ENCODE measurements around the gene NOXO1.
"Not testable (repeated sequence)": the region's sequence is repeated elsewhere in the genome, so short reads cannot be mapped to it uniquely, and the experiment has no call there.

NOXO1 gene

GRCh38 chr16:1940273-1941161 is 40.8 kb downstream of the NOXO1 start:
- peak; percentile 20 for DNase-seq

- DNase-seq, result not testable (repeated sequence)
Measured at GRCh38 chr16:1939833-1940232, 41.4 kb downstream of the NOXO1 start.

DNA sequence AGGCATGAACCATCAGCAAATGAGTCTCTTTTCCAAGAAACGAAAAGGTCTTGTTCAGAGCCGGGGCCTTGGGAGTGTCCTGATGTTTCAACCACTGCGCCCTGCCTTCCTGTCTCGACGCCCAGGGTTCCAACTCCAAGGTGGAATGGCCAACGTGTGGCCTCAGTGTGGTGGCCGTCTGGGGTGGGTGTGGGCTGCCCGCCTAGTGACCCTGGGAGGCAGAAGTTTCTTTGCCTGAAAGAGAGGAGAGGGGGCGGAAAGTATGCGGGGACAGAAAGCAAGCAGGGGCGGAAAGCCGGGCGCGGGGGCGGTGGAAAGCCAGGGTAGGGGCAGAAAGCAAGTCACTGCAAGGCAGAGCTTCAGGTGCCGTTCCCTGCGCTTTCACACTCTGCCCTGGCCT is 42.4 kb downstream of the NOXO1 start:
- peak; percentile 14 for DNase-seq

GRCh38 chr16:1938316-1938715 is 43.0 kb downstream of the NOXO1 start:
- peak; percentile 57 for DNase-seq

DNA sequence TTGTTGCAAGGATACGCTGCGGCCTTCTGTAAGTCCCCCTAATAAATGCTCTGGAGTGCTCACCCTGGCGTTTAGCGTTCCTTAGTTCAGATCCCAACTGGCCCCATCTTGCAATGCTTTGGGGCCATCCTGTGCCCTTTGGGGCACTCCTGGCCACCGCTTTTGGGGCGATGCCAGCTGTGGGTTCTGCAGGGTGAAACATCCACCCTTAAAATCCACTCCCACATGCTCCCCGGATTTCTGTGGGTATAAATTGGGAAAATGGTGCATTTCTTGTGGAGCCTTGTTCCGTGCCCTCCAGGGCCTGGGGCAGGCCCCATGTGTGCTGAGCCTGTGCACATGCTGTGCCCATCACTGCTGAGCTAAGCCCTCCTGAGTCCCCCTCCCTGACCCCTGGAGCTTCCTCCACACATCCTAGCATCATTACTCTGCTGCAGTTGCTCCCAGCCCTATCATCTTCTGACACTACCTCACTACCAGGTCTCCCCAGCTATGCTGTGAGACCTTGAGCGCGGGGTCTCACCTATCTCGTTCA is 44.3 kb downstream of the NOXO1 start:
- no peak for DNase-seq

DNA sequence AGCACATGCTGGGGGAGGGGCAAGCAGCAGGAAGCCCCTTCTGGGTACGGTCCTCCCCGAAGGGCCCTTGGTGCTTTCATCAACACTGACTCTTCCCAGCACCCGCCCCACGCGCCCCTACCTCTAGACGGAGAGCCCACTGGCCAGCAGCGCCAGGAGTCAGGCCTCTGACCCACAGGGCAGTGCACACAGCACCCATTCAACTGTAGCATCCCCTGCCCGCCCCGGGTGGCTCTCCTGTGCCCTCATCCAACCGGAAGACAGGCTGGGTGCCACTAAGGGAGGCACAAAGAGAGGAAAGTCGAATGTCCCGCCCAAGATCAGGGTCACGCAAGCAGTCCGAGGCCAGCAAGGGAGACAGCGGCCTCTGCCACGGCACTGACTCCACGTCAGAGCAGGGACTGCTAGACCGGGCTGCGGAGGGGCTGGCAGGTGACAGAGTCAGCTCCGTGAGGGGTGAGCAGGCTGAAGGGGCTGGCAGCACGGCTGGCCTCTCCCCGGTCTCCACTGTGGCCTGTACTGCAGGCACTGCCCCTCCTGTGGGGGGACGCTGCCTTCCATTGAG is 48.1 kb downstream of the NOXO1 start:
- DNase-seq, result no peak

GRCh38 chr16:1932050-1933028 is 48.9 kb downstream of the NOXO1 start:
- no peak for DNase-seq

DNA sequence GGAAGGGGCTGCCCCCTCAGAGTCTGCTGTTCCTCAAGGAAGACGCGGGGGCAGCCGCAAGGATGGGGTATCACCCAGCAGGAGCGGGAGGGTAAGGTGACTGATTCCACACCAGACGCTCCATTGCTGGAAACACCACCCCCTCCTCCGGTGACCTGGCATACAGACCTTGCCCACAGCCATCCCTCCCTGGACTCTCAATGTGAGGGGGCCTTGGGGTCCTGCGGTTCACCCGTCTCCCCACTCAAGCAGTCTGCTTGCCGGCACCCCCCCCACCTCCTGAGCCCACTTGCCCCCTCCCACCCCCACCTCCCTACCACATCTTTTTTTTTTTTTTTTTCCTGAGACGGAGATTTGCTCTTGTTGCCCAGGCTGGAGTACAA is 50.9 kb downstream of the NOXO1 start:
- DNase-seq, result no peak

GRCh38 chr16:1929578-1930337 is 51.5 kb downstream of the NOXO1 start:
- peak; percentile 94 for DNase-seq

DNA sequence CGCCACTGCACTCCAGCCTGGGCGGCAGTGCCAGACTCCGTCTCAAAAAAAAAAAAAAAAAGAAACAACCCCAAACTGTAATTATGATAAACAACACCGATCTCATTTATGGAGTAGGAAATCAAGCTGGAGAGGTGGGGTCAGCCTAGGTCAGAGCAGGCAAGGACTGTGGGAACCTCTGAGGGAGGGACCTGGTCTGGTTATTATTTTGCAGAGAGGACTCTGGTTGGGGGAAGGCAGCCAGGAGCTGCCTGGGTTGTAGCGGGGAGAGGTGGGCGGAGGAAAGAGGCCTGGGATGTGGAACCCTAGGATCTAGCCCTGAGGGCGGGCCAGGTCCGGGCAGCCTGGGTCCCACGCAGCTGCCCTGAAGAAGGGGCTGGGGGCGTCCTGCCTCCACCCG is 52.2 kb downstream of the NOXO1 start:
- peak; percentile 53 for DNase-seq
